Uterus (tissue), 4 donors: ENCODE results near the gene ARHGEF28. TPM values are rescaled to one million over a fixed set of nuclear protein-coding genes. Genes with fewer than 3 reads are reported as not detected.

Experiments used
- DNase-seq, 2 donors: peaks; one replicate each; pipeline ENCODE4 v3.0.0-alpha.2; 2019 to 2020
- H3K27ac ChIP-seq, 2 donors: fragments of 200-600 bp; sonication (generic); 1 replicate in 1 of 2; 2 replicates in 1 of 2; pipeline ENCODE4 v1.5.1; 2016 to 2018
- H3K27me3 ChIP-seq, 2 donors: fragments of 200-600 bp; sonication (generic); one replicate each; pipeline ENCODE4 v1.5.1; 2018 to 2019; ENCODE audit warnings: control low read depth in 1 of 2
- H3K36me3 ChIP-seq, 2 donors: fragments of 200-600 bp; sonication (generic); one replicate each; pipeline ENCODE4 v1.5.1; 2019; ENCODE audit warnings: control low read depth in 1 of 2
- H3K4me1 ChIP-seq, 2 donors: fragments of 200-600 bp; sonication (generic); one replicate each; pipeline ENCODE4 v1.5.1; 2018 to 2019; ENCODE audit warnings: control low read depth in 1 of 2
- H3K4me3 ChIP-seq, 2 donors: fragments of 200-600 bp; sonication (generic); 1 replicate in 1 of 2; 2 replicates in 1 of 2; pipeline ENCODE4 v1.5.1; 2018 to 2019; ENCODE audit warnings: mild to moderate bottlenecking in 1 of 2
- H3K9me3 ChIP-seq, 2 donors: fragments of 200-600 bp; sonication (generic); one replicate each; pipeline ENCODE4 v1.5.1; 2019; ENCODE audit warnings: control low read depth in 1 of 2
- CTCF ChIP-seq, 4 experiments: fragments of 200-600 bp in 2 of 4; fragments of 450-650 bp in 2 of 4; sonication (generic) in 2 of 4; IDR thresholded peaks; one replicate each; pipeline ENCODE4 v1.5.1; 2016 to 2019; ENCODE audit warnings: antibody characterized with exemption in 4 of 4, mild to moderate bottlenecking in 2 of 4, moderate library complexity in 1 of 4
- POLR2A ChIP-seq, 2 donors: fragments of 450-650 bp; IDR thresholded peaks; one replicate each; pipeline ENCODE4 v1.6.1; 2016; ENCODE audit warnings: antibody characterized with exemption in 2 of 2, mild to moderate bottlenecking in 1 of 2, moderate library complexity in 1 of 2
- intact Hi-C: fragments of 100-400 bp; cut with DNase I; formaldehyde crosslinking; loops from one replicate; pipeline ENCODE4 v1.15.1; 2023; ENCODE audit warnings: low total_unique reads
- total RNA-seq, 4 donors: library from RNA; depleted of rRNA in 3 of 4; stranded (reverse); fragments of >200 nt in 3 of 4; gene quantifications; one replicate each; pipeline versions ENCODE4 v1.1.0 to v1.2.4, GENCODE V29; 2014 to 2023
- donor health status: DM: yes; HTN: yes; CAD: no.

ARHGEF28 gene
- total RNA-seq, 4 donors from 2014 or later: 11.9 to 23.2 (median 19.3) TPM

GRCh38 chr5:73690015-73690414, 64.0 kb downstream of the ARHGEF28 start:
- intact Hi-C loops: no loop called here
- DNase-seq: no peak
- no peak overlapping the region for H3K4me3 ChIP-seq
- H3K36me3 ChIP-seq: no peaks in the 10 kb centered on the region
- H3K4me1 ChIP-seq: no peaks in the 10 kb centered on the region
- TF ChIP-seq CTCF (IDR thresholded peaks at IDR 0.05) (no peak), POLR2A (IDR thresholded peaks at IDR 0.05) (no peak)
- H3K9me3 ChIP-seq: no peaks in the 10 kb centered on the region
- H3K27me3 ChIP-seq: no peaks in the 10 kb centered on the region
- H3K27ac ChIP-seq: no peak overlapping the region

DNA sequence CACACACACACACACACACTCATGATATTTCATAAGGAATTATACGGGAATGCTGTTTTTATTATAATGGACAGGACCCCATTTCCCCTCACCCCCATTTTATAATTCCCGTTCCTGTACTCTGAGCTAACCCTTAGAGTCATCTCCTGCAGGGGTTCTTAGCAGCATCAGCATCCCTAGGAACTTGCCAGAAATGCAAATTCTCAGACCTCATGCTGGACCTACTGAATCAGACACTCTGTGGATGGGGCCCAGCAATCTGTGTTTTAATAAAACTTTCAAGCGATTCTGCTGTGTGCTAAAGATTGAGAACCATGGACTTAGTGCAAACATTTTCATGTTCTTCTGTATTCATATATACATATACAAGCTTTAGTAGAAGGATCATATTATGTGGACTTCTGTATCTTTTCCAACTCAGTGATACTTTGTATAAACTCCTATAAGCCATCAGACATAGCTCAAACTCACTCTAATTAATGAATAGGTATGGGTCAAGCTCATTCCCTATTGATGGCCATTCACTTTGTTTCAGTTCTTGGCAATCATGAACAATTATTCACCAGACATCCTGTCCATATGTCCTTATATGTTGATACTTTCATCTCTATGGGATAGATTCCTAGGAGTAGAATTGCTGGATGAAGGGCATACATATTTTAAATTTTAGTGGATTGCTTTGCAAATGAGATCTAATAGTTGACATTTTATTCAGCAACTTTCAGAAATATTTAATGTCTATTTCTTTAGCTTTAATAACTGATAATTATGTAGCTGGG, 65.5 kb downstream of the ARHGEF28 start:
- no peaks in the 10 kb centered on the region for H3K27me3 ChIP-seq
- no peak overlapping the region for H3K4me3 ChIP-seq
- H3K27ac ChIP-seq: no peak overlapping the region
- TF ChIP-seq CTCF (IDR thresholded peaks at IDR 0.05) (no peak), POLR2A (IDR thresholded peaks at IDR 0.05) (no peak)
- no peaks in the 10 kb centered on the region for H3K4me1 ChIP-seq
- H3K36me3 ChIP-seq: no peaks in the 10 kb centered on the region
- H3K9me3 ChIP-seq: no peaks in the 10 kb centered on the region
- DNase-seq: no peak
- intact Hi-C loops: no loop called here

GRCh38 chr5:73692166-73692640, 66.2 kb downstream of the ARHGEF28 start:
- Histone ChIP-seq H3K27ac (no peak overlapping the region), H3K4me1 (no peaks in the 10 kb centered on the region), H3K4me3 (no peak overlapping the region), H3K36me3 (no peaks in the 10 kb centered on the region), H3K27me3 (no peaks in the 10 kb centered on the region), H3K9me3 (no peaks in the 10 kb centered on the region)
- DNase-seq: no peak
- TF ChIP-seq POLR2A (IDR thresholded peaks at IDR 0.05) (no peak), CTCF (IDR thresholded peaks at IDR 0.05) (no peak)
- intact Hi-C loops: no loop called here

- TF ChIP-seq POLR2A (IDR thresholded peaks at IDR 0.05) (no peak), CTCF (IDR thresholded peaks at IDR 0.05) (no peak)
- intact Hi-C loops: no loop called here
- H3K4me1 ChIP-seq: no peaks in the 10 kb centered on the region
- no peak for DNase-seq
- H3K4me3 ChIP-seq: no peak overlapping the region
- H3K27me3 ChIP-seq: no peaks in the 10 kb centered on the region
- no peaks in the 10 kb centered on the region for H3K36me3 ChIP-seq
- no peak overlapping the region for H3K27ac ChIP-seq
- no peaks in the 10 kb centered on the region for H3K9me3 ChIP-seq
Observed at GRCh38 chr5:73692981-73693380, 67.0 kb downstream of the ARHGEF28 start.

- no peak for DNase-seq
- H3K27me3 ChIP-seq: no peaks in the 10 kb centered on the region
- no peaks in the 10 kb centered on the region for H3K4me1 ChIP-seq
- H3K36me3 ChIP-seq: no peaks in the 10 kb centered on the region
- intact Hi-C loops: no loop called here
- H3K27ac ChIP-seq: no peak overlapping the region
- H3K4me3 ChIP-seq: no peak overlapping the region
- TF ChIP-seq CTCF (IDR thresholded peaks at IDR 0.05) (peak in 2 of 4 experiments; percentile 5 to 14), POLR2A (IDR thresholded peaks at IDR 0.05) (no peak)
- no peaks in the 10 kb centered on the region for H3K9me3 ChIP-seq
Observed at GRCh38 chr5:73693573-73694061, 67.6 kb downstream of the ARHGEF28 start.
